Activated T-cell treated with anti-CD3 and anti-CD28 coated beads for 48 hours (primary cell): Measurements from ENCODE around the gene SAMD8.
"Not testable (repeated sequence)": the region's sequence is repeated elsewhere in the genome, so short reads cannot be mapped to it uniquely, and the experiment has no call there.

ENCODE experiments used
- DNase-seq: peaks from one replicate; pipeline ENCODE4 v3.0.0-alpha.2; 2020; ENCODE audit warnings: low read depth

Gene SAMD8

GRCh38 chr10:75140246-75140645 lies 28.8 kb downstream of the SAMD8 start:
- no peak for DNase-seq

- no peak for DNase-seq
These were observed 31.9 kb downstream of the SAMD8 start for GRCh38 chr10:75143353-75143752.

DNA sequence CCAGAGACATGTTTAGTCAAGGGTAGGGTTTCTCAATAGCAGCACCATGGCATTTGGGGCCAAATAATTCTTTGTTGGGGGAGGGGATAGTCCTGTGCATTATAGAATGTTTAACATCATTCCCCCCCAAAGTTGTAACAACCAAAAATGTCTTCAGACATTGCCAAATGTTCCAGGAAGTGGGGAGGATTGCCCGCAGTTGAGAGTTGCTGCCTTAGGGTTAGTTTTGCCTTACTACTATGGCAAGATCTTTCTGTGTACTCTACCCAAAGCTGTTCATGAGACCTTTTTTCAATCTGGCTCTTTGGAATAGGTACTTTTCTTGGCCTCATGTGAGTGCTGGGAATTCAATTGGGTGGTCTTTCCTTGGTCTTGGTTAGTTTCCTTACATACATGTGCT lies 34.1 kb downstream of the SAMD8 start:
- no peak for DNase-seq

DNA sequence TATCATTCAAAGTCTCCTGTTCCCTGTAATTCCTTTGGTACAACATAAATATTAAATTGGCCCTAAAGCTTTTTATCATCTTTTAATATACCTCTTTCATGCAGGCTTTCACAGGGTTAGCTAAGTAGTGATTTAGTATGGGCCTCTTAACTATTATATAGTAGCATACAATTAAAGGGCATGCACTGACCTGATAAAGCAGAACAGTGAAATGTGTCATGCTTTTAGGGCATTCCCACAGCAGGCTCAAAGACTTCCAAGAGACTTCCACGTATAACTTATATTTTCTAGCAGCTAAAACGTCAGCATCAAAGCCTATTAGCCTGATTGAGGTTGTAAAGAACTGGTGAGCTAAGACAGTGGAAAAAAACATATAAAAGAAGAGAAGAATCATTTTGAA lies 35.3 kb downstream of the SAMD8 start:
- no peak for DNase-seq

DNA sequence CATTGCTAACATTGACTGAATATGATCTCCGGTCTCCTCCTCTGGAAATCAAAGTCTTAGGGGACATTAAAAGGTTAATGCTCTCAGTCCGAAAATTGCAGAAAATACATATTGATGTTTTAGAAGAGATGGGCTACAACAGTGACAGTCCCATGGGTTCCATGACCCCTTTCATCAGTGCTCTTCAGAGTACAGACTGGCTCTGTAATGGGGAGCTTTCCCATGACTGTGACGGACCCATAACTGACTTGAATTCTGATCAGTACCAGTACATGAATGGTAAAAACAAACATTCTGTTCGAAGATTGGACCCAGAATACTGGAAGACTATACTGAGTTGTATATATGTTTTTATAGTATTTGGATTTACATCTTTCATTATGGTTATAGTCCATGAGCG lies 39.2 kb downstream of the SAMD8 start:
- DNase-seq: no peak

DNA sequence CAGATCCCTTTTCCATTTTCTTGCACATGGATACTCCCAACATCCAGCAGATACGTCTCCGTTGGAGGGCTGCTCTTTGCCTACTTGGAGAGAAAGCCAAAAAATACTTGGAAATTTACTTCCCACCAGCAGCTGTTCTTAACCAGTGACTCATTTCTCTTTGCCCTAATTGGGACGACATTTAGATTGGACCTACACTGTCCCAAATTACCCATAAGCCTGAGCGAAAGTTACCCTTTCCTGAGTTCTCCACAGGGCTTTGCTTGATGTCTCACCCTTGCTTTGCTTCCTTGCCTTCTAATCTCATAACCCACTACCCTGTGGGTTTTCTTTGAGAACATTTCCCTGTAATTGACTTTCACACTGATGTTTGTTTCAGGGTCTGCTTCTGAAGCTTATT lies 48.1 kb downstream of the SAMD8 start:
- no peak for DNase-seq

DNA sequence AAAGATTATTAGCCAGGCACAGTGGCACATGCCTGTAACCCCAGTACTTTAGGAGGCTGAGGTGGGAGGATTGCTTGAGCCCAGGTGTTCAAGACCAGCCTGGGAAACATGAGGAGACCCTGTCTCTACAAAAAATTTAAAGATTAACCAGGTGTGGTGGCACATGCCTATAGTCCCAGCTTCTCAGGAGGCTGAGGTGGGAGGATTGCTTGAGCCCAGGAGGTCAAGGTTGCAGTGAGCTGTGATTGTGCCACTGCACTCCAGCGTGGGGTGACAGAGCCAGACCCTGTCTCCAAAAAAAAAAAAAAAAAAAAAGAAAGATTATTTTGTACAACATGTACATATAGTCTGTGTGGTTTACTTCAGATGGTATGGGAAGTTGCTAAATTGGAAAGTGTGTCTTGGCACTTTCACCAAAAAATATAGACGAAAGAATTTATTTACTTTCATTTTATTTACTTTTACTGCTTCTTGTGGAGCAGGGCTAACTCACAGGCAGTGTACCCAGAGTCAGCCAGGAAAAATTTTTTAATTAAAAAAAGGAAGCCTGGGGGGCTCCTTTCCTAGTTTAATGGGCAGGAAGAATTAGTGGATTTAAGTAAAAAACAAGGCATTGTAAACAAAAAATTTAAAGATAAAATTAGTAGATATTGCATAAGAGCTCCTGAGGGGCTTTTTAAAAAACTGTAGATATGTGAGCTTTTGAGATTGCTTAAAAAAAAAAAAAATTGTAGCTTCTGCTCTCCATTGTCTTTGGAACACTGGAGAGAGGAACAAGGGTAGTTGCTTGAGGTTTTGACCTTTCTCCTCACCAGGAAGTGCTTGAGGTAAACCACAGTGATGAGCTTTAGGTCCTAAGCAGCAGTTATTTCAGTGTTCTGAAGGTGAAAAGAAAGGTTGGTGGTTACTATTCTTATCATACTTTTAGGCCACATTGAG lies 54.5 kb downstream of the SAMD8 start:
- no peak for DNase-seq

- no peak for DNase-seq
These were observed 55.1 kb downstream of the SAMD8 start for GRCh38 chr10:75166623-75166972.

GRCh38 chr10:75168275-75168674 lies 56.8 kb downstream of the SAMD8 start:
- no peak for DNase-seq

- DNase-seq: no peak
These were observed 58.8 kb downstream of the SAMD8 start for GRCh38 chr10:75170215-75170614.

GRCh38 chr10:75175046-75175445 lies 63.6 kb downstream of the SAMD8 start:
- DNase-seq: no peak

- DNase-seq: no peak
These were observed 64.6 kb downstream of the SAMD8 start for GRCh38 chr10:75176046-75176445.

GRCh38 chr10:75176736-75177135 lies 65.3 kb downstream of the SAMD8 start:
- no peak for DNase-seq

DNA sequence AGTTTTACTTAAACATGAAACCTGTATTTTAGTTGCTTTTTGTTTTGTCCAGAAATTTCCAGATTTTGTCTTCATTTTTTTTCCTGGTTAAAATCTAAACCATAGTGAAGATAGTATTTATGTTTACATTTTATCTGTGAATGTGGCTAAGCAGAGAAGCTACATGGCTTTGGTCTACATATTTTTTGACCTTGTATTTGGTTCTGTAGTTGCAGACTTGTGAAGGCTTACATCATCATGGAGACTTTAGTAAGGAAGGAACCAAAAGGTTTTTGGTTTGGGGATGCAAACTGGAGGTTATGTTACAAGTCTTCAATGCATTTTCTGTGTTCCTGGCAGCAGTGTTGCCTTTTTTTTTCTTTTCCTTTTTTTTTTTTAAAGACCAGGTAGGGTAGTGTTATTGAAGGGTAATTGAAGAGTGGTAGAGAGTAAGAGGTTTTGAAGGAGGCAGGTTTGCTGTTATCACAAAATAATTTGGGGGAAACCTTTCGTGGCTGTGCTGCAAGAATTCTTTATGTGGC lies 68.3 kb downstream of the SAMD8 start:
- DNase-seq: no peak

DNA sequence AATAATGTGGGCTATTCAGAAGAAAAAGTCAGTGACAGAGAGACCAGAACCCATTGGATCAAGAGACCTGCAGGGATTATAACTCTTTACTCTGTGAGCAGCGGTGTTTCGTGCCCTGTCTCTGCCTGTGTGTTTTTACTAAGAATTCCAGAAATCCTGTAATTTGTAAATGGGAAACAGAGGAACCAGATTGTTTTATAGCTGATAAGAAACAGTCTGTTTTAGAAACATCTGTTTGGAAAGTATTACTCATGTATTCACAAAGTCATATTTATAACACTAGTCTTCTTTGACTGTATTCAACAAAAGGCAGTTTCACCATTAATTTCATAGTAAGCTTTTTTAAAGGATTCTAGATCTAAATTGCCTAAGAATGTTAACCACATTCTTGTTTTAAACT lies 69.1 kb downstream of the SAMD8 start:
- DNase-seq: no peak

DNA sequence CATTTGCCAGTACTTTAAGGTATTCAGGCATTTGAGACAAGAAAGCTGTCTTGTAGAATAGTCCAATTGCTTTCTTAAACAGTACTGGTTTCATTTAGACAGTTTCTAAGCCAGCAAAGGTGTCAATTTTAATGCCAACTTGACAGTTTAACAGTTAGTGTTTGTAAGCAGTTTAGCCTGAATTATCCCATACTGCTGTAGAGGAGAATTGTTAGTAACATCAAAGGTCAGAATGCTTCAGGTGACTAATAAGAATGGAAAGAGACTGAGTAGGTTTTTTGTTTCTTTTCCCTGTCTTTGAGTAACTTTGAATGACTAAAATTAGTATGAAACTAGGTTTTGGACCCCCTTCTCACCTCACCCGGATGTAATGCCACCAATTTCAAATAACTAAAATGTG lies 69.6 kb downstream of the SAMD8 start:
- DNase-seq: no peak

DNA sequence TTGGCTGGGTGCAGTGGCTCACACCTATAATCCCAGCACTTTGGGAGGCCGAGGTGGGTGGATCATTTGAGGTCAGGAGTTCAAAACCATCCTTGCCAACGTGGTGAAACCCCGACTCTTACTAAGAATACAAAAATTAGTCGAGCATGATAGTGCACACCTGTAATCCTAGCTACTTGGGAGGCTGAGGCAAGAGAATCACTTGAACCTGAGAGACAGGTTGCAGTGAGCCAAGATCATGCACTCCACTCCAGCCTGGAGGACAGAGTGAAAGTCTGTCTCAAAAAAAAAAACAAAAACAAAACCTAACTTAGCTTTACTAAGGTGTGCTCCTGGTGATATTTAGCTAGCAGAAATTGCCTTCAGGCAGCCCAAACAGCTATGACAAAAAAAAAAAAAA lies 74.9 kb downstream of the SAMD8 start:
- DNase-seq: no peak

DNA sequence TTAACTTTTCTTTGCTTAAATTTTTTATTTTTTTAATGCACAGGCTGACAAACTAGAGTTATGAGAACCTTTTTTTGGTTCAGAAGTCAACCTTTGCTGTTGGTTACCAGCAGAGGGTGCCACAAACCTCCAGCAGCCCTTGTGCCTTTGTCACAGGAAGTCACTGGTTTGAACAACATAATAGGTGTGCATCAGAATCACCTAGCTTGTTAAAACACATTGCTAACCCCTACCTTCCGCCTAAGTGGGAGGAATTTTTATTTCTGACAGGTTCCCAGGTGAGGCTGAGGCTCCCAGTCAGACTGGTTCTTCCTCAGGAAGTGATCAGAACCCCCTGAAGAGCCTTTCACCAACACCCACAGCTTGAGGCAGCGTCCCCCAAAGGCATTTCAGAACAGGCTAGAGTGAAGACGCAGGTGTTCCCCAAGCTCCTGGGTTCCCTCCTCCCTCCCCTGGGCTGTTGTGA lies 76.5 kb downstream of the SAMD8 start:
- DNase-seq: peak; percentile 40

DNA sequence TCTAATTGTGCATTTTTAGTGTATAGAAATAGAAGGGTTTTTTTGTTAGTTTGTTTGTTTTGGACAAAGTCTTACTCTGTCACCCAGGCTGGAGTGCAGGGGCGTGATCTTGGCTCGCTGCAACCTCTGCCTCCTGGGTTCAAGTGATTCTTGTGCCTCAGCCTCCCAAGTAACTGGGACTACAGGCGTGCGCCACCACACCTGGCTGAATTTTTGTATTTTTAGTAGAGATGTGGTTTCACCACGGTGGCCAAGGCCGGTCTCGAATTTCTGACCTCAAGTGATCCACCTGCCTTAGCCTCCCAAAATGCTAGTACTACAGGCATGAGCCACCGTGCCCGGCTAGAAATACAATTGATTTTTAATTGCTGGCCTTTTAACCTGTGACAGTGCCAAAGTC lies 77.1 kb downstream of the SAMD8 start:
- DNase-seq: not testable (repeated sequence)

GRCh38 chr10:75189266-75190096 lies 78.0 kb downstream of the SAMD8 start:
- no peak for DNase-seq

GRCh38 chr10:75191821-75192568 lies 80.5 kb downstream of the SAMD8 start:
- no peak for DNase-seq

DNA sequence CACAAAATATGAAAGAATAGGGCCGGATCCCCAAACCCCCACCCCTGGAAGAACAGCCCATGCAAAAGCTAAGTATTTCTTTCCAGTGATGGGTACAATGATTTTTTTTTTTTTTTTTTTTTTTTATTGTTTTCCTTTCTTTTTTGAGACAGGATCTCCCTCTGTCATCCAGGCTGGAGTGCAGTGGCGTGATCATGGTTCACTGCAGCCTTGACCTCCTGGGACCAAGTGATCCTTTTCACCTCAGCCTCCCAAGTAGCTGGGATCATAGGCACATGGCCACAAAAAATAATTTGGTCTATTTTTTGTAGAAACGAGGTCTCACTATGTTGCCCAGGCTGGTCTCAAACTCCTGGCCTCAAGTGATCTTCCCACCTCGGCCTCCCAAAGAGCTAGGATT lies 83.2 kb downstream of the SAMD8 start:
- DNase-seq: not testable (repeated sequence)
